Large intestine (tissue), 3 donors: ENCODE data around the gene ACADM. TPM values are rescaled to one million over a fixed set of nuclear protein-coding genes. Genes with fewer than 3 reads are reported as not detected.
A peak's percentile ranks its signal among the peaks of the same experiment; 100 is the strongest.
"Not testable (repeated sequence)": the region's sequence is repeated elsewhere in the genome, so short reads cannot be mapped to it uniquely, and the experiment has no call there.

Experiments
- DNase-seq, 2 donors: peaks; one replicate each; pipeline versions ENCODE4 v3.0.0 to v3.0.0-alpha.2; 2013
- H3K27ac ChIP-seq: one replicate; pipeline ENCODE4 v1.5.1; 2013; ENCODE audit warnings: low read length
- H3K27me3 ChIP-seq: 2 replicates; pipeline ENCODE4 v1.6.1; 2013; ENCODE audit warnings: low read length; ENCODE audit not compliant: control insufficient read depth, insufficient read depth
- H3K36me3 ChIP-seq: 2 replicates; pipeline ENCODE4 v1.6.1; 2013; ENCODE audit warnings: low read length; ENCODE audit not compliant: control insufficient read depth, insufficient read depth
- H3K4me1 ChIP-seq: one replicate; pipeline ENCODE4 v1.6.1; 2013; ENCODE audit warnings: low read length; ENCODE audit not compliant: control insufficient read depth, insufficient read depth
- H3K4me3 ChIP-seq: one replicate; pipeline ENCODE4 v1.5.1; 2013; ENCODE audit warnings: low read length
- H3K9me3 ChIP-seq: one replicate; pipeline ENCODE4 v1.6.1; 2013; ENCODE audit warnings: mild to moderate bottlenecking, low read depth, low read length, moderate library complexity; ENCODE audit not compliant: control insufficient read depth
- WGBS: methylation state at CpG from one replicate; pipeline ENCODE4 v1.1.5; 2013; ENCODE audit warnings: low lambda C conversion rate; ENCODE audit not compliant: insufficient coverage; 5-methylcytosine and 5-hydroxymethylcytosine counted together
- polyA plus RNA-seq: library from polyadenylated mRNA; unstranded; fragments of 120-200 nt; gene quantifications from one replicate; pipeline ENCODE4 v1.2.1, GENCODE V29; 2013

The ACADM gene
- polyA plus RNA-seq, 1 donor, result 63.0 TPM

GRCh38 chr1:75770761-75771160 is 46.3 kb downstream of the ACADM start:
- no peak for DNase-seq
- Histone ChIP-seq H3K9me3 (no peaks in the 10 kb centered on the region), H3K27me3 (no peaks in the 10 kb centered on the region), H3K36me3 (no peaks in the 10 kb centered on the region), H3K27ac (no peak overlapping the region), H3K4me1 (no peaks in the 10 kb centered on the region), H3K4me3 (no peak overlapping the region)
- no CpG with 5 or more reads among the region's 1 CpG for WGBS

DNA sequence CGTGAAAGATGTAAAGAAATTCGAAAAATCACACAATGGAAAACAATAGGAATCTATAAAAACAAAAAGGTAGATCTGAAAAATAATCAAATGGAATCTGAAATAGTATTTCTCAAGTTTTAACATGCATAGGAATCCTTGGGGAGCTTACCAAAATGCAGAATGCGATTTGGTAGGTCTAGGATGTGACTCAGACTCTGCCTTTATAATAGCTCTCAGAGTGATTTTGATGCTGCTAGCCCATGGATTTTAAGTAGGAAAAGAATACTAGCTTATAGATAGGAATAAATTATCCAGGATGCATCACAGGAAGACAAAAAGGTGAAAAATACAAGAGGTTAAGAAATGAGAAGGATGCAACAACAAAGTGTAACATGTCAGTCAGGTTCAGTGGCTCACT is 47.5 kb downstream of the ACADM start:
- no CpG with 5 or more reads among the region's 3 CpGs for WGBS

GRCh38 chr1:75777812-75778211 is 53.3 kb downstream of the ACADM start:
- H3K4me1 ChIP-seq, H3K36me3 ChIP-seq, H3K4me3 ChIP-seq, H3K27ac ChIP-seq, H3K9me3 ChIP-seq, DNase-seq, H3K27me3 ChIP-seq: not testable (repeated sequence)
- no CpG with 5 or more reads among the region's 4 CpGs for WGBS

More for the DNA sequence above, 47.5 kb downstream of the ACADM start:
- Histone ChIP-seq H3K4me3 (no peak overlapping the region), H3K4me1 (no peaks in the 10 kb centered on the region), H3K9me3 (no peaks in the 10 kb centered on the region), H3K27ac (no peak overlapping the region), H3K27me3 (no peaks in the 10 kb centered on the region), H3K36me3 (no peaks in the 10 kb centered on the region)
- no peak for DNase-seq

DNA sequence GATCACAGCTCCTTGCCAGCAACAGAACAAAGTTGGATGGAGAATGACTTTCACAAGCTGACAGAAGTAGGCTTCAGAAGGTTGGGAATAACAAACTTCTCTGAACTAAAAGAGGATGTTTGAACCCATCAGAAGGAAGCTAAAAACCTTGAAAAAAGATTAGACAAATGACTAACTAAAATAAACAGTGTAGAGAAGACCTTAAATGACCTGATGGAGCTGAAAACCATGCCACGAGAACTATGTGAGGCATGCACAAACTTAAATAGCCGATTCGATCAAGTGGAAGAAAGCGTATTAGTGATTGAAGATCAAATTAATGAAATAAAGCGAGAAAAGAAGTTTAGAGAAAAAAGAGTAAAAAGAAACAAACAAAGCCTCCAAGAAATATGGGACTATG is 54.2 kb downstream of the ACADM start:
- DNase-seq, result not testable (repeated sequence)

GRCh38 chr1:75780183-75780582 is 55.7 kb downstream of the ACADM start:
- 90% methylated on average over 2 of the region's 4 CpGs for WGBS

More for the DNA sequence above, 54.2 kb downstream of the ACADM start:
- H3K27ac ChIP-seq, H3K4me3 ChIP-seq, H3K36me3 ChIP-seq, H3K4me1 ChIP-seq, H3K9me3 ChIP-seq, H3K27me3 ChIP-seq: not testable (repeated sequence)
- 96% methylated on average over 5 of the region's 5 CpGs for WGBS

DNA sequence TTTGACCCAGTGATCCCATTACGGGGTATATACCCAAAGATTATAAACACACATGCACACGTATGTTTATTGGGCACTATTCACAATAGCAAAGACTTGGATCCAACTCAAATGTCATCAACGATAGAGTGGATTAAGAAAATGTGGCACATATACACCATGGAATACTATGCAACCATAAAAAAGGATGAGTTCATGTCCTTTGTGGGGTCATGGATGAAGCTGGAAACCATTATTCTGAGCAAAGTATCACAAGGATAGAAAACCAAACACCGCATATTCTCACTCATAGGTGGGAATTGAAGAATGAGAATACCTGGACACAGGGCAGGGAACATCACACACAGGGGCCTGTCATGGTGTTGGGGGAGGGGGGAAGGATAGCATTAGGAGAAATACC is 59.4 kb downstream of the ACADM start:
- not testable (repeated sequence) for H3K27me3 ChIP-seq, H3K27ac ChIP-seq, H3K4me3 ChIP-seq, H3K9me3 ChIP-seq, H3K36me3 ChIP-seq, H3K4me1 ChIP-seq, DNase-seq
- no CpG with 5 or more reads among the region's 4 CpGs for WGBS

More at GRCh38 chr1:75780183-75780582, 55.7 kb downstream of the ACADM start:
- not testable (repeated sequence) for H3K4me3 ChIP-seq, H3K27me3 ChIP-seq, H3K9me3 ChIP-seq, H3K4me1 ChIP-seq, H3K27ac ChIP-seq, DNase-seq, H3K36me3 ChIP-seq

- 0% methylated on average over 1 of the region's 9 CpGs for WGBS
- H3K4me1 ChIP-seq, result peaks cover 3% of the 10 kb centered on the region
Observed at GRCh38 chr1:75785320-75785982, 60.9 kb downstream of the ACADM start.

DNA sequence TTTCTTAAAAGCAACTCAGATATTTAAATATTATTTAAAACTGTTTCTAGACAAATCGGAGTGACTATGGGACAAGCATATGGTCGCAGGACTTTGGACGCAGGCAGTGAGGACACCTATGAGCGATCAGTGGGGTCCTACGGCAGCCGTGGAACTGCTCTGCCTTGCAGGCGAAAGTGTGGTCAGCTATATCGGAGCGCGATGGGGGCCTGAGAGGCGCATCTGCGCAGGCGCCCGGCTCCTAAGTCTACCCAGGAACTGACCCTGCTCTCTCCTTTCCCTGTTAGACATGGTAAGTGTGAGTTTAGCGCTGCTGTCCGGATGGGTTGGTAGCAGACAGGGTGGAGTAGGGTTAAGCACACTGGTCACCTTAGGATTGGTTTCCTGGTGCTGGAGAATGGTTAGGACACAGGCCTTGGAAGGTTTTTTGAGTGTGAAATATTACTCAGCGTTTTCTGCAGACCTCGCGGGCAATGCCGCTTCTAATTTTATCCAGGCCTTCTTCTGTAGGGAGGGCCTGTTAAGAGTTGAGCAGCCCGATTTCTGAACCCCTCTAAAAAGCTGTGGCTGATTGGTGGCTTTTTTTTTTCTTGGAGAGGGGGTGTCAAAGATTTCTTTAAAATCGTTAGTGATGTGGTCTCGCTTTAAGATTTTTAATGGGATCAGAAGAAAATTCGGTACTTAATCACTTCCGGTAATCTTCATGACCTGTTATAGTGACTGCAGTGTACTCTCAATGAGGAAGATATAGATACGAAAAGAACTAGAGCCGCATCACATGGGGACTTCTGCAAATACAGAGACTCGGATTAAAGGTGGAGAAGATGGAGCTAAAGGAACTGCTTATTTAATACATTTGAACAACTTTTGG is 61.7 kb downstream of the ACADM start, which contains the start of gene RABGGTB:
TSS of gene RABGGTB (plus strand) at position 274 of the 871 bp plus-strand sequence. CDS start at position 290, 16 bp downstream.
- 0% methylated on average over 1 of the region's 28 CpGs for WGBS
- peak within 1 kb of the TSS; percentile 78 for H3K27ac ChIP-seq
- peaks cover 3% of the 10 kb centered on the region for H3K4me1 ChIP-seq
- H3K9me3 ChIP-seq, result no peaks in the 10 kb centered on the region
- H3K27me3 ChIP-seq, result no peaks in the 10 kb centered on the region
- peak within 1 kb of the TSS; percentile 84 for H3K4me3 ChIP-seq
- peaks cover 18% of the 10 kb centered on the region for H3K36me3 ChIP-seq
- peak; percentile 98 for DNase-seq

More at GRCh38 chr1:75785320-75785982, 60.9 kb downstream of the ACADM start:
- peak overlapping the region; percentile 84 for H3K4me3 ChIP-seq
- peaks cover 10% of the 10 kb centered on the region for H3K36me3 ChIP-seq
- peak overlapping the region; percentile 70 for H3K27ac ChIP-seq
- H3K27me3 ChIP-seq, result no peaks in the 10 kb centered on the region
- H3K9me3 ChIP-seq, result no peaks in the 10 kb centered on the region
- no peak for DNase-seq

GRCh38 chr1:75786901-75787493 is 62.5 kb downstream of the ACADM start:
- no peak for DNase-seq
- Histone ChIP-seq H3K4me3 (peak overlapping the region; percentile 84), H3K36me3 (peaks cover 25% of the 10 kb centered on the region), H3K27me3 (no peaks in the 10 kb centered on the region), H3K27ac (no peak overlapping the region), H3K9me3 (no peaks in the 10 kb centered on the region), H3K4me1 (peaks cover 3% of the 10 kb centered on the region)
- 0% methylated on average over 3 of the region's 10 CpGs for WGBS

DNA sequence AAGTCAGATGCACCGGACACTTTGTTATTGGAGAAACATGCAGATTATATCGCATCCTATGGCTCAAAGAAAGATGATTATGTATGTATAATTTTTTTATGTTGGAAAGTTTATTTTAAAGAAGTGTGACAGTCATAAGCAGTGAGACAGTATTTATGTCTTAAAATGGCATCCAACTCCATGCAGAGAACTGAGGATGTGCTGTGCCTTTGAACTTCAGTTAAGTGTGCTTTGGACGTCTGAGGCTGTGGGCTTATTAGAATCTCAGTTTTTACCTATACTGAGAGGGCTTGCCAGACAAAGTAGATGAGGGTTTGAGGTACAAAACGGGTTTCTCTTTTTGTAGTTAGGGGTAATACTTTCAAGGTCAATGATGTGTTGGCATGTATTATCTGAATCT is 63.0 kb downstream of the ACADM start:
- DNase-seq, result no peak
- Histone ChIP-seq H3K4me3 (peak overlapping the region; percentile 84), H3K9me3 (no peaks in the 10 kb centered on the region), H3K27me3 (no peaks in the 10 kb centered on the region), H3K27ac (no peak overlapping the region), H3K4me1 (peaks cover 3% of the 10 kb centered on the region), H3K36me3 (peaks cover 29% of the 10 kb centered on the region)
- 0% methylated on average over 1 of the region's 4 CpGs for WGBS
